Superior temporal gyrus (tissue), 1 donor: Measurements from ENCODE around the gene NELFA.

Experiments
- DNase-seq: peaks from one replicate; pipeline ENCODE4 v3.0.0-alpha.2; 2016; ENCODE audit errors: extremely low spot score

Gene NELFA

DNA sequence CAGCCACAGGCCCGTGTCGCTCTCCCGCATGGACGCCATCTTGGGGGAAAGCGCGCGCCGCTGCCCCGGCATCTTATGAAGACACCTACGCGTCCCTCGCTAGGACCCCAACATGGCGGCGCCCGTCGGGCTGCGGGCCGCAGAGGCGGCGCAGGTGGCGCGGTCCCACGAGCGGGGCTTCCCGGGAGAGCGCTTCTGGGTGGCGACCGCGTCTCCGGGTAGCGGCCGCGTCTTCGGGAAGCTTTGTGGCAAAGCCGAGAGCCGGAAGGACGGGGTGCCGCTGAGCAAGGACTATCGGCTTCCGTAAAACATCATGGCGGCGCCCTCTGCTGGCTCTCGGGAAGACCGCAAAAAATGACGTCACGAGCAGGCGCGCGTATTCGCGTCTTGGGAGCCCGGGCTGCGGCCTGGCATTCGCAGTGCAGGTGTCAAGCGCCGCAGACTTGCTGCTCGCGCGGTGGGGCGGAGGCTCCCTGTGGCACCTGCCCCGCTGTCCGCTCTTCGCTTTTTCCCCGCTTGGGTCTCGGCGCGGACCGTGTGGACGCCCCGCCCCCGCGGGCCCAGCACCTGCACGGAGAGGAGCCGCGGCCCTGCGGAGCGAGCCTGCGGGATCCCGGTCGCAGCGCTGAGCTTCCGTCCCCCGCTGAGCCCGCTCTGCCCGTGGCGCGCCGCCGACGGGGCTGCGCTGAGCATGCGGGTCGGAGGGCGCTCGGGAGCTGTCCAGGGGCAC lies at the start of gene NELFA:
TSS of gene NELFA (minus strand) at position 54 of the 730 bp plus-strand sequence. CDS start at position 39, 15 bp downstream.
- DNase-seq, result peak; percentile 98

DNA sequence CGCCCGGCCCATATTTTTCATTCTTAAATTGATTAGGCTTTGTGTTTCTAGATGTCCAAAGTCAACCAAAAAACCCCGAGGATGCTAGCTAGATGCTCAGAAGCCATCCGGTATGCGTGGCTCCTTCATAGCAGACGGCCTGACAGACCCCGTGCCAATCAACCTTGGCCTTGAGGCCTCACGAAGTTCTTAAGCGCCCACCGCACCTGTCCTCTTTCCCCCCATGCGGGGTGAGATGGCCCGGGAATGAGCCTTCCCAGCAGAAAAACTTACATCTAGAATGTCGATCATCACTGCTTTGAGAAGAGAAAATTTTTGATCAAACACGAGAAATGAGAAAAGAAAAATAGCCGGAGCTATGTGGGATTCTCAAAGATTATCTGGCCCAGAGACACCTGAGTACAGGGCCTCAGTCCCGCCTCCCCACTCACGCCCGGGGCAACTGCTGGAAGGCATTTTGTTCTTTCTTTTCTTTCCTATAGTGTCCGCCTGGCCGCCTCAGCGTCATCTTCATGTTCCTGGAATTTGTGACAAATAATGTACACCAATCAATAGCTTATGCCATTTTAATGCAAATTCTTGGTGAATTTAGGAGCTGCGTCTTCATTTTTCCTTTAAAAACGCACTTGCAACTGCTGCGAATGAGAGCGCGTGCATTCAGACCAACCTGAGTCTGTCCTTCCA lies 48.8 kb upstream of the NELFA start:
- no peak for DNase-seq

DNA sequence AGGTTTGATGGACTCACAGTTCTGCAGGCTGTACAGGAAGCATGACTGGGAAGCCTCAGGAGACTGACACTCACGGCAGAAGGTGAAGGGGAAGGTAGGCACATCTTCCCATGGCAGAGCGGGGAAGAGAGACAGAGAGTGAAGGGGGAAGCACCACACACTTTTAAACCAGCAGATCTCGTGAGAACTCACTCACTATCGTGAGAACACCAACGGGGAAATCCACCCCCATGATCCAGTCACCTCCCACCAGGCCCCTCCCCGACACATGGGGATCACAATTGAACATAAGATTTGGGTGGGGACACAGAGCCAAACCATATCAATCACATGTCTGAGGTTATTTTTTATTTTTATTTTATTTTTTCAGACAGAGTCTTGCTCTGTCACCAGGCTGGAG lies 45.4 kb upstream of the NELFA start:
- DNase-seq, result no peak

DNA sequence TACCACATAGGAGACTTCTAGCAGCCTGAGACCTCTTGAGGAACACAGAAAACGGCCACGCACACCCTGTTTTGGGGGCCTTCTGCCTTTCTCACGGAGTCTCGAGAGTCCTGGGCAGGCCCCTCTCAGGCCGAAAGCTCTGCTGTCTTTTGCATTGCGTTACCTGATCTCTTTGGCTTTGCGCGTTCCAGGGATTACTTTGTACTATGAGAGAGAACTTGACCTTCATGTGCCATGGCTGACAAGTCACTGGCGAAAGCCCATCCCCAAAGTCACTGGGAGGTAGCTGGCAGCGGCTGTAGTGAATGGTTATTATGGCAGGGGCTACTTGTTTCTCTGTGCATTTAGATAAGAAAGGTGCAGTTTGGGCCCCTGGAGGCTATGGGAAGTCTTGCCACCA lies 42.3 kb upstream of the NELFA start:
- DNase-seq, result no peak

DNA sequence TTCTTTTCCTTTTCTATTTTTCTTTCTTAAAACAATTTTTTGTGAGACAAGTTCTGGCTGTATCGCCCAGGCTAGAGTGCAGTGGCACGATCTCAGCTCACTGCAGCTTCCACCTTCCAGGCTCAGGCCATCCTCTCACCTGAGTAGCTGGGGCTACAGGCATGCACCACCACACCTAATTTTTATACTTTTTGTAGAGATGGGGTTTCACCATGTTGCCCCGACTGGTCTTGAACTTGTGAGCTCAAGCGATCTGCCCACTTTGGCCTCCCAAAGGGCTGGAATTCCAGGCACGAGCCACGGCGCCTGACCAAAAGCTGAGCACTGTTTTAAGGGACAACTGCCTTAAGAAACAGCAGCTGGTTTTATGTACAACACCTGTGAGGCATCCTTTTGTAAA lies 41.0 kb upstream of the NELFA start:
- DNase-seq, result no peak

DNA sequence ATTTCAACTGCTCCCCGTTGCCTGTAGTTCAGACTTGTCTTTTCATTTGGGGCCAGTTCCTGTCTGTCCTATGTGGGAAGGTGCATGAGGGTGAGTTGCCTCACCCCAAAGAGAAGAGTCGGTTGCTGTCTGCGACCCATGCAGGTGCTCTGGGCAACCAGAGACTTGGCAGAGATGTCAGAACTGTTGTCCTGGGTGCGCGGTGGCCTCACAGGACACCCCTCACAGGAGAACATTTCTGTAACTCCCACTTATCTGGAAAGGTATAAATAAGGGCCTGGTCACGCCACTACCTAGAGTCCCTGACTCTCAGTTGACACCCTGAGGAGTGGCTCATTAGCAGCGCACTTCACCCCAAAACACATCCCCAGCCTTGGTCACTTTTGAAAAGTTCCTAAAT lies 40.6 kb upstream of the NELFA start:
- no peak for DNase-seq

DNA sequence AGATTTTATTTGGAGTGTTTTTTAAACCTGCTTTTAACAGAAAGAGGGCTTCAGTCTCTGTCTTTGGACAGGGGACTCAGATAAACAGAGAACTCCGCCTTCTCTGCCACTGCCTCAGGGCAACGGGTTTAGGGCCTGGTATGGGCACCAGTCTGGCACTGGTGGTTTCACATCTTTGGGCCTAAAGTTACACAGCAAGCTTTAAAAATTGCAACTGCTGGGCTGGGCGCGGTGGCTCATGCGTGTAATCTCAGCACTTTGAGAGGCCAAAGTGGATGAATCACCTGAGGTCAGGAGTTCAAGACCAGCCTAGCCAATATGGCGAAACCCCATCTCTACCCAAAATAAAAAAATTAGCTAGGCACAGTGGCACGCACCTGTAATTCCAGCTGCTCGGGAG lies 40.1 kb upstream of the NELFA start:
- DNase-seq, result no peak

DNA sequence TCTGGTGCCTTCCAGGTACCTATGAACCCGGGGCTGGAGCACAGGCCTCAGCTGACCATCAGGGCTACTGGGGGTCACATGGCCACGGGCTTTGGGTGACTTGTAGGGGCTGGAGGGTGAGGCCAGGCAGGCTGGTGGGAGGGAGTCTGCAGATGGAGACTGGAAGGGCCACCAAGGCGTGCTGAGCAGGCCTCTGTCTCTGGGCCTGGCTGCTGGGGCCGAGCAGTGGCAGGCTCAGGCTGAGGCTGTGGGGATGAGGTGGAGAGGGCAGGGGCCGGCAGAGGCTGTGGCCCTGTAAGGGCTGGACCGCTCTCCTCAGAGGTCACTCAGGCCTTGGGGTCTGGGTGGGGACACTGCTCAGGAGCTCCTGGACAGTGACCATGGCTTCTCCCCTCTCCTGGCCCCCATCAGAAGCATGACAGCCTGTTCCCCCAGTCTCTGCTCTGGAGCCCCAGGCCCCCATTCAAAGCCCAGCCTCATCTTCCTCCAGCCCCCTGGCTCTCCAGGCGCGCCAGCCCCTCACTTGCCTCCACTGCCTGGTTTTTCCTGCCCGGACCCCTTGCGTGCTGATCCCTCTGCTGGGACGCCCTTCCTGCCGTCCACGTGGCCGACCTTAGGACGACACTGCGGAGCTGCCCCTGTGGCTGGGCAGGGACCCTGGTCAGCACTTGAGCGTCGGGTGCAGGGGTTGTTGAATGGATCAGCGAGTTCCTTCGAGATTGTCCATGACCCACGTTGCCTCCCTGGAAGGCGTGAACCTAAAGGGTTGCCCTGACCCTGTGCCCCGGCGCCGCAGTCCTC lies 39.2 kb upstream of the NELFA start:
- DNase-seq, result no peak

DNA sequence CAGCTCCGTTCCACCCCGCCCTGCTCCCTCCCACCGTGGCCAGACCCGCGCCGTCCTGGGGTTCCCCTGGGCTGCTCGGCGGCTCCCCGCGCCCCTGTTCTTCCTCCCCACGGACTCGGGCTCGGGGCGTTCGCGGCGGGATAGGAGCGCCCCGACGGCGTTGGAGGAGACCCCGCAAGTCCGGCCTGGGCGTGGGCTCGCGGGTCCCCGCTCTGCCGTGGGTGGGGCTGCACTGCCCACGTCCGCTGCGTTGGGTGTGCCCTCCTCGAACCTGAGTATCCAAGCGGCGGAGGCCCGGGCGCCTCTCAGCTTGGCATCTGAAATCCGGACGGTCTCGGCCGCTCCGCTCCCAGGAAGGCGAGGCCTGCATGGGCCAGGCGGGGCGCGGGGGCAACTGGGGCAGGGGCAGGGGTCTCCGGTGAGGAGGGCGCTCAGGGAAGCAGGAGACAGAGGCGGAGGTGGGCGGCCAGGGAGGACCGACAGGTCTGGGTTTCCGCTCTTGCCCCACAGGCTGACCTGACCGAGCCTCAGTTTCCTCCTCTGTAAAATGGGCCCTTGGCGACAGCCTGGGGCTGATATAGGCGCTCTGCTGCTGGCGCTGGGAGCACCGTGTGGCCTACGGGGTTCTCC lies 38.4 kb upstream of the NELFA start:
- no peak for DNase-seq

DNA sequence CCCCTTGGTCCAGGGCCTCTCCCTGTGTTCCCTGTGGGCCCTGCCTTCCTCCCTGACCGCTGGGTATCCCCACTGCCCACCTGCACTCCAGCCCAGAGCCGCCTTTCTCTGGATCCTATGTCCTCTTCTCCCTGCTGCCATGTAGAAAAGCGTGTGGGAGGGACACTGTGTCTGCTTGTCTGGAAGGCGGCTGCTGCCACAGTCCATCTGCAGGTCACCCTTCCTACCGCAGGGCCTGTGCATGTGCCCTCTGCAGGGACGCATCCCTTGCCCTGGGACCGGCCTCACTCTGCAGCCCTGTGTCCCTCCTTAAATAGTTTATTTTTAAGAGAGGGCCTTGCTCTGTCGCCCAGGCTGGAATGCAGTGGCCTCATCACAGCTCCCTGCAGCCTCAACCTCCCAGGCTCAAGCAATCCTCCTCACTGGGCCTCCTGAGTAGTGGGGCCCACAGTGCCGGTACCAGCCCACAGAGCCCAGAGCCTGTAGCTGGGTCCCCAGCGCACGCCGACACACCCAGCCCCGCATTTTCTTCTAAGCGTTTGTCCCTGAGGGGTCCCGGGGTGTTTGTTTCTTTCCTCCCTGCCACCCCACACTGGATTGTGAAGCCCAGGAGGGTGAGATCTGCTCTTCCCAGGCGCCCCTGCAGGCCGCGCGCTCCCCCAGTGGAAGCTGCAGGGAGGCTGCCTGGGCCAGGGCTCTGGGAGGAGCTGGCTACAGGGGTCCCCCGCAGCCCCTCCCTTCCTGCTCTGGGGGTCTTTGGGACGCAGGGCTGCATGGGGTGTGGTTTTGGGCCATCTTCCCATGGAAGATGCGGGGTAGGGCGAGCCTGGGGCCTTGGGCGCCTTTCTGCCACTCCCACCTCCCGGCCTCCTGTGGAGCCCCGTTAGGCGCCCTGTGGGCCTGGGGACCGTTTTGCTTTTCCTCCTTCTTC lies 37.5 kb upstream of the NELFA start:
- DNase-seq, result no peak

DNA sequence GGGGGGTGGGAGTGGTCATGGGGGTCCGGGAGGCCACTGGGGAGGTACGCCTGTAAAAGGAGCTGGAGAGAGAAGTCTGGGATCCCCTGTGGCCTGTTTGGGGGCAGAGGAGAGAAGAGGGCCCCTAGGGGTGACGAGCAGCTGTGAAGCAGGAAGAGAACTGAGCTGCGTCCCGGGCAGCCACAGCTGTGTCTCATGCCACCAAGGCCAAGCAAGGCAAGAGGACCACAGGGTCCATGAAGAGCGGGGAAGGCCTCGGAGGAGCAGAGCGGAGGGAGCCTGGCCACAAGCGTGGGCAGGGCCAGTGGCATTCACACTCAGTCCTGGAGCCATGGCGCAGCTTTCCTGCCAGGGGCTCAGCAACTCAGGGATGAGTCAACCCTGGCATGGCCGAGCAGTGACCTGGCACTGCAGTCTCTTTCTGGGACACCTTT lies 36.8 kb upstream of the NELFA start:
- no peak for DNase-seq

DNA sequence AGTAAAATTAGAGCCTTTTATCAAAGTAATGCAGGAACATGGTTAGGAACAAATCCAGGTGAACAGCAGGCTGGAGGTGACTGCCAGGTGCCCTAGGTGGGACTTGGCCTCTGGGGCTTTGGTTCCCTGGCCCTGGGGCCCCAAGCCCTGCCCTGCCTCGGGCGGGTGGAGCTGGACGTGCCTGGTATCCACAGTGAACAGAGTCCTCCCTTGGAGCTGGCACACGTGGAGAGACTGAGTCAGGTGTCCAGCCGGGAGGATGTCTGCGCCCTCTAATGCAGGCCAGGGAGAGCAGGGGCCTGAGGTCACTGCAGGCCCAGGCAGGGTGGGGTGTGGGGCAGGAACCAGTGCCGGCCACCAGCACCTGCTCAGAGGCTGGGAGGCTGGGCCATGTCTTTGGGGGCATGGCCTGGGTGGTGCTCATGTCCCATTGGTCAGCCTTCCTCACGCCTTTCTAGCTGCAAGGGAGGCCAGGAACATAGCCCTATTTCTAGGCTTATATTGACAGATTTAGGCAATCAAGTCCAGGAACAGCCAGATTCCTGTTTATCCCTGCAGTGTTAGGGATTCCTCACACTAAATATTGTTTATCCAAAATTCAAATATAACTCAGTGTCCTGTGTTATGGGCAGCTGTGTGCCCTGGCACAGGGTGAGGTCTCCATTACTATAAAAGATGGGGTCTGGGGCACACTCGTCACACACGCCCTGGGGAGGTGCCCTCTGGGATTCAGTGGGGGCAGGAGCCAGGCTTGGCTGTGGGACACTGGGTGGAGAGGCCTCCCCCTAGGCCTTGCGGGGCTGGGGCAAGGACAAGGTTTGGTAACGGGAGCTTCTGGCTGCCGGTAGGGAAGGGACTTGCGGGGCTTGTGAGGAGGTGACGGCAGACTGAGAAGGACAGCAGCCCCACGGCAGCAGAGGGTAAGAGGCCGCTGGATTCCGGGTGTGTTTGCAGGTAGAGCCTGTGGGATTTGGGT lies 36.1 kb upstream of the NELFA start:
- DNase-seq, result no peak

DNA sequence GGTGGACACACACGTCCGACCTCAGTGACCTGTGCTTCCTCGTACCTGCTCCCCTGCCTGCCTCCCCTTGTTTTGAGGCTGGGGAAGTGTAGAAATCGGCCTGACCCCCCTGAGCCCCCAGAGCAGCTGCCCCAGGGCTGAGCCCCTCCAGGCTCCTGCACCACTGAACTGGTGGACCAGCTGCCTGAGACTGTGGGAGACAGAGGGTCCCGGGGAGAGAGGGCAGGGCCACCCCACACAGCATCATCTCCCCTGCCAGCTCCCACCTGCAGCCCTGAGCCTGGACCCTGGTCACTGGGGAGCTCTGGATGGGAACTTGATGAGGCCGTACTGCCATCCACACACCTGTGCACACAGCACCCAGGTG lies 35.3 kb upstream of the NELFA start:
- DNase-seq, result no peak

DNA sequence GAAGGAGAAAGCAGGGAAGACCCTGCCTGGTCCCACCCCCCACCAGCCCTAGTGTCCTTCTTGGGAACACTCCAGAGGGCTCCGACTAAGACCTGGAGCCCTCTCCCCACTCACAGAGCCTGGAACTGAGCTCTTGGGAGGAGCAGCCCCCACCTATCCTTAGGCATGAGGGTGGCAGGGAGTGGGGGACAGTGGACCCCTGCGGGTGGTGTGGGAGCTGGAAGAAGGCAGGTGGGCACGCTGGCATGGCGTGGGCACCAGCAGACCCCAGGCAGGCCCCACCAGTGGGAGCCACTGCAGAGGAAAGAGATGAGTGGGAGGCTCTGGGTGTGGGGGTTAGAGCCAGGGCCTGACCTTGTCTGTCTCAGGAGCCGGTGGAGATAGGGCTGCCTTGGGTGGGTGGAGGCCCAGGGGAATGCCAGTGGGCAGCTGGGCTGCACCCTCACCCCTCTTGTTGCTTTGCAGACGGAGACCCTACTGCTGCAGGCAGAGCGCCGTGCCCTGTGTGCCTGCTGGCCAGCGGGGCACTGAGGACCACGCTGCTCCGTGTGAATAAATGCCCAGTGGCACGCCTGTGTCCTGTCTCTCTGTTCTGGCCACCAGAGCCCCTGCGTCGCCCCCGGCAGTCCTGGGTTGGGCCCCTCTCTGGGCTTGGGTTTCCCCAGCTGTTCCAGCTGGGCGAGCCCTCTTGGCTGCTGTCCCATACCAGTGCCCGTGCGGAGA lies 34.8 kb upstream of the NELFA start:
- no peak for DNase-seq

DNA sequence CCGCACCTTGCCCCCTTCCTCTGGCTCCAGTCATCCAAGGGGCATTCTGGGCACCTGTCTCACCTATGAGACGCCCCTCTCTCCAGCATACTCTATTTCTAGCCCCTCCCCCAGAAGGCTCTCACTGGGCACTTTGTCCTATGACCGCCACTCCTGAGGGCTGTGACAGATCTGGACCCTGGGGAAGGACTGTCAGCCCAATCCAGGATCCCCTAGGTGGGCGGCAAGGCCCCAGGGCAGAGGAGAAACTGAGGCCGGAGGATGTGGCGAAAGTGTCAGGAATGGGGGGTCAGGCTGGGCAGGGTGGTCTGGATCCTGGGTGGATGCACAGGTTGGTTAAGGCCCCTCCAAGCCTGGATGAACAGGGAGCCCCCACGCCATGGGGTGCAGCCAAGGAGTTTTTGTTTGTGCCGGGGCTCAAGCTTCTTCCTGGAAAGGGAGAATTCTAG lies 34.2 kb upstream of the NELFA start:
- DNase-seq, result no peak

DNA sequence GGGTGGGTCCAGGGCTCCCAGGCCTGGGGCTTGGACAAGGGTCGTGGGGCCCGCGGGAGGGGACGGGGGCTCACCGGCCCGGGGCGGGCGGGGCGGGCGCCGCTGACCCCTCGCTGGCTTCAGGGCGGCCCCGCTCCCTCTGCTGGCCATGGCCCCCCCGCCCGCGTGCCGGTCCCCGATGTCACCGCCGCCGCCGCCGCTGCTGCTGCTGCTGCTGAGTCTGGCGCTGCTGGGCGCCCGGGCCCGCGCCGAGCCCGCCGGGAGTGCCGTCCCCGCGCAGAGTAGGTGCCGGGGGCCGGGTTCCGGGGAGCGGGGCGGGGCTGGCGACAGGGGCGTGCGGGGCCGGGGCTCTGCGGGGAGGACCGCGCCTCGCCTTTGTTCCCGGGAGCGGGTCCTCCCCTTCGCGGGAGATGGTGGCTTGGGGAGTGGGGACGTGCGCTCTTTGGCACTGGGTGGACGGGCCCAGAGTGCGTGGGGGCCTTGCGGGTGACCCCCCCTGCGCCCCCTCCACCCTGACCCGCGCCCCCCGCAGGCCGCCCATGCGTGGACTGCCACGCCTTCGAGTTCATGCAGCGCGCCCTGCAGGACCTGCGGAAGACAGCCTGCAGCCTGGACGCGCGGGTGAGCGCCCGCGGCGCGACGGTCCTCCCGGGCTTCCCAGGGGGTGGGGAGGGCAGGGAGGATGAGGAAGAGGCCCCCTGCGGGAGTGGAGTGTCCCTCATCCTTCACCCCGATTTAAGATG lies 33.6 kb upstream of the NELFA start:
- no peak for DNase-seq

DNA sequence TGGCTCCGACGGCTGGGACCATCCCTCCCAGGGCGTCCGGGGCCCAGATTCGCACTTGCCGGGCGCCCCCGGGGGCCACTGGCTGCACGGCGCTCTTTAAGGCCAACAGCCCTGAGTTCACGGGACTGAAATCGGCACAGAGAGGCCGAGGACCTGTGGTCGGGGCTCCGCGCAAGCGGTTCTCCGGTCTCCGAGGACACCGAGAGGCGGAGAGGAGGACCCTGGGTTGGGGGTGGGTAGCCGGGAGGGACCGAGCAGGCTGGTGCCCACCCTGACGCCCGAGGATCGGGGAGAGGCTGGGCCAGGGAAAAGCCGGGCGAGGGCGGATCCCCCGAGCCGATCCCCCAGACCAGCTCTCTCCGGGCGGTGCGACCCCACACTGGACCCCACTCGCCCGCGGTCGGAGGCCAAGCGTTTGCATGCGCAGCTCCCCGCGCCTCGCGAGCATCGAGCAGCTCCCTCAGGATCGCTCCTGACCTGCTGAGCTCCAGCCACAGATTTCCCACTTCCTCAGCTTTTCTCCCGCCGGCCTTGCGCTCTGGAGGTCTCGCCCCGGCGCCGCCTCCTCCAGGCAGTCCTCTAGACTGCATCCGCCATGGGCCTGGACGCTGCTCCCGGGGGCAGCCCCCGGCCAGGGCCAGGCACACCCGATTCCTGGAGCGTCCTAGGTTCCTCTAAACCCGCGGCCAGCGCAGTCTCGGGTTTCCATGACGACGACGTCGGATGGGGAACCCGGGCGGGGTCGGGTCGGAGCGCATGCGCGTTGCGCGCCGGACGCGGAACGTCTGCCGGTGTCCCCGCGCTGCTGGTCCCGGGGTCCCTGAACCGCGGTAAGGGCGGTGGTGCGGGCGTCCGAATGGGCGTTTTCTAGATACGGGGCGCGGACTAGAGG lies 32.7 kb upstream of the NELFA start:
- DNase-seq, result peak; percentile 87
